ENCODE measurements around the gene SOD1.

SOD1 gene

DNA sequence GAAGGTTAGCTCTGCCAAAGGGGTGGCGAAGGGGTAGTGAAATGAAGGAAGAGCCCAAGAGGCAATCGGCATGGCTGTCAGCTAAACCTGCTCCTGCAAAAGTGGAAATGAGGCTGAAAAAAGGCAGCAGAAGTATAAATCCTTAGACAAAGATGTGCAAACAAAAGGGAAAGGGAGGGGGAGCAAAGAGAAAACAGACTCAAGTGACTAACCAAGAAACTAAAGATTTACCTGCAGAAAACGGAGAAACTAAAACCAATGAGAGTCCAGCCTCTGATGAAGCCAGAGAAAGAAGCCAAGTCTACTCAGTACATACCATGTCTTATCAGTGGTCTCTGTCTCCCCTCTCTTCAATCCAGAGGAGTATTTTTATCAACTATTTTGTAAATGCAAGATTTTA is 47.1 kb downstream of the SOD1 start:
- no peak overlapping the region for H3K4me3 ChIP-seq (ENCODE audit: low read depth, low read length)
- TF ChIP-seq, protein P1, sequence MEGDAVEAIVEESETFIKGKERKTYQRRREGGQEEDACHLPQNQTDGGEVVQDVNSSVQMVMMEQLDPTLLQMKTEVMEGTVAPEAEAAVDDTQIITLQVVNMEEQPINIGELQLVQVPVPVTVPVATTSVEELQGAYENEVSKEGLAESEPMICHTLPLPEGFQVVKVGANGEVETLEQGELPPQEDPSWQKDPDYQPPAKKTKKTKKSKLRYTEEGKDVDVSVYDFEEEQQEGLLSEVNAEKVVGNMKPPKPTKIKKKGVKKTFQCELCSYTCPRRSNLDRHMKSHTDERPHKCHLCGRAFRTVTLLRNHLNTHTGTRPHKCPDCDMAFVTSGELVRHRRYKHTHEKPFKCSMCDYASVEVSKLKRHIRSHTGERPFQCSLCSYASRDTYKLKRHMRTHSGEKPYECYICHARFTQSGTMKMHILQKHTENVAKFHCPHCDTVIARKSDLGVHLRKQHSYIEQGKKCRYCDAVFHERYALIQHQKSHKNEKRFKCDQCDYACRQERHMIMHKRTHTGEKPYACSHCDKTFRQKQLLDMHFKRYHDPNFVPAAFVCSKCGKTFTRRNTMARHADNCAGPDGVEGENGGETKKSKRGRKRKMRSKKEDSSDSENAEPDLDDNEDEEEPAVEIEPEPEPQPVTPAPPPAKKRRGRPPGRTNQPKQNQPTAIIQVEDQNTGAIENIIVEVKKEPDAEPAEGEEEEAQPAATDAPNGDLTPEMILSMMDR (IDR thresholded peaks at IDR 0.05; ENCODE audit: low read depth, low read length), result no peak

DNA sequence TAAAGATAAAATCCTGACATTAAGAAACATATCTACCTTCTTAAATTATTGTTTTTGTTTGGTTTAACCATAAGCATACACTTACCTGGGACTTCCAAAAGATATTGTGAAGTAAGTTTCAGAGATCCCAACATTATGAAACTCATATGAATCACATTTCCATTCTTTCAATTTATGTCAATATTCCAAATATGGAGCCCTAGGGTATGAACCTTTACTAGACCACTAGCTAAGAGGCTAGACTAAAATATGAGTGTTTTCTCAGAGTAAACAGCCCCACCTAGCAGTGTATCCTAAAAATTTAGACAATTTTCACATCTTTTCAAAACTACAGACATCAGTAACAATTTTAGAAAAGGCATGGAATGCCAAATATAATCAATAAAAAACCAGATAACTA is 48.0 kb downstream of the SOD1 start:
- no peak overlapping the region for H3K4me3 ChIP-seq (ENCODE audit: low read depth, low read length)
- TF ChIP-seq, protein P1 (IDR thresholded peaks at IDR 0.05; ENCODE audit: low read depth, low read length), result no peak

GRCh38 chr21:31708541-31708940 is 49.0 kb downstream of the SOD1 start:
- TF ChIP-seq, protein P1 (IDR thresholded peaks at IDR 0.05; ENCODE audit: low read depth, low read length), result no peak
- H3K4me3 ChIP-seq (ENCODE audit: low read depth, low read length), result no peak overlapping the region

- no peak overlapping the region for H3K4me3 ChIP-seq (ENCODE audit: low read depth, low read length)
- TF ChIP-seq, protein P1 (IDR thresholded peaks at IDR 0.05; ENCODE audit: low read depth, low read length), result no peak
Measured at GRCh38 chr21:31710586-31710985, 51.1 kb downstream of the SOD1 start.

DNA sequence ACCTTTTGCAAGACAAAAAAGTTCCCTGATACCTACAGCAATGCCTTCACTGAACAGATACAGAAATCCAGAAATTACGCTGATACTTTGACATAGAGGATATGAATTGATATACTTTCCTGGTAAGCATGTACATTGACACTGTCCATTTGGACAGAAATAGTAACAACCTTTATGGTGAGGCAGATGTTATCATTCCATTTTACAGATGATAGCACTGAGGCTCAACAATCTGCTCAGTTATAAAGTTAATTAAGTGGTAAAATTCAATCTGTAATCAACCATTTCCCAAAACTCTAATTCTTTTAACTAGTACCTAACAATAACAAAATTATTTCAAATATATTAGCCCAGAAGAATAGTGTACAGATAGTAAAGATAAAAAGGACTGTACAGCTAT is 51.8 kb downstream of the SOD1 start:
- TF ChIP-seq, protein P1 (IDR thresholded peaks at IDR 0.05; ENCODE audit: low read depth, low read length), result no peak
- no peak overlapping the region for H3K4me3 ChIP-seq (ENCODE audit: low read depth, low read length)

- TF ChIP-seq, protein P1 (IDR thresholded peaks at IDR 0.05; ENCODE audit: low read depth, low read length), result no peak
- H3K4me3 ChIP-seq (ENCODE audit: low read depth, low read length), result no peak overlapping the region
Measured at GRCh38 chr21:31711745-31712285, 52.3 kb downstream of the SOD1 start.

GRCh38 chr21:31713115-31713514 is 53.6 kb downstream of the SOD1 start:
- no peak overlapping the region for H3K4me3 ChIP-seq (ENCODE audit: low read depth, low read length)
- TF ChIP-seq, protein P1 (IDR thresholded peaks at IDR 0.05; ENCODE audit: low read depth, low read length), result no peak
